GM19395 (cell line): Measurements from ENCODE around the gene SCYL1.
A peak's percentile ranks its signal among the peaks of the same experiment; 100 is the strongest.
"Not testable (repeated sequence)": the region's sequence is repeated elsewhere in the genome, so short reads cannot be mapped to it uniquely, and the experiment has no call there.

ENCODE experiments used
- ATAC-seq: cut with Tn5 transposase; IDR thresholded peaks from one replicate; pipeline ENCODE4 v1.9.1; 2021; ENCODE audit warnings: mild to moderate bottlenecking, moderate library complexity; ENCODE audit not compliant: unreplicated experiment

The SCYL1 gene

GRCh38 chr11:65504674-65505465 lies 20.0 kb upstream of the SCYL1 start:
- ATAC-seq = no peak

GRCh38 chr11:65505466-65506289 lies 19.2 kb upstream of the SCYL1 start:
- ATAC-seq = no peak

GRCh38 chr11:65506290-65506771 lies 18.6 kb upstream of the SCYL1 start:
- no peak for ATAC-seq

- peak; percentile 44 for ATAC-seq
Measured at GRCh38 chr11:65506772-65507505, 17.9 kb upstream of the SCYL1 start.

- ATAC-seq = not testable (repeated sequence)
Measured at GRCh38 chr11:65512311-65512710, 12.6 kb upstream of the SCYL1 start.

GRCh38 chr11:65516135-65516968 lies 8.5 kb upstream of the SCYL1 start:
- no peak for ATAC-seq

GRCh38 chr11:65518941-65519549 lies 5.8 kb upstream of the SCYL1 start:
- not testable (repeated sequence) for ATAC-seq

GRCh38 chr11:65521777-65522521 lies 2.9 kb upstream of the SCYL1 start:
- not testable (repeated sequence) for ATAC-seq

GRCh38 chr11:65522718-65523630 lies 1.9 kb upstream of the SCYL1 start:
- not testable (repeated sequence) for ATAC-seq

GRCh38 chr11:65523631-65523968 lies 1.3 kb upstream of the SCYL1 start:
- not testable (repeated sequence) for ATAC-seq

GRCh38 chr11:65524014-65524740 lies 706 bp upstream of the SCYL1 start:
- ATAC-seq = no peak

- ATAC-seq = no peak
Measured at GRCh38 chr11:65525546-65526480, 930 bp downstream of the SCYL1 start.

- no peak for ATAC-seq
Measured at GRCh38 chr11:65526744-65527143, 1.9 kb downstream of the SCYL1 start.

GRCh38 chr11:65528819-65529350 lies 4.0 kb downstream of the SCYL1 start:
- ATAC-seq = no peak

GRCh38 chr11:65529475-65530156 lies 4.7 kb downstream of the SCYL1 start:
- no peak for ATAC-seq

- no peak for ATAC-seq
Measured at GRCh38 chr11:65530157-65530496, 5.2 kb downstream of the SCYL1 start.
